NCI-H526 (cell line): ENCODE measurements around the gene RBMS3.

Experiments
- DNase-seq, 2 experiments: peaks; one replicate each; lab custom pipeline; 2025; lab: John Stamatoyannopoulos, UW

RBMS3 gene

GRCh38 chr3:29731050-29731449, 450.2 kb downstream of the RBMS3 start:
- DNase-seq, result no peak

- DNase-seq, result no peak
These were observed 460.4 kb downstream of the RBMS3 start for GRCh38 chr3:29741231-29741630.

GRCh38 chr3:29745232-29745870, 464.5 kb downstream of the RBMS3 start:
- DNase-seq, result no peak

DNA sequence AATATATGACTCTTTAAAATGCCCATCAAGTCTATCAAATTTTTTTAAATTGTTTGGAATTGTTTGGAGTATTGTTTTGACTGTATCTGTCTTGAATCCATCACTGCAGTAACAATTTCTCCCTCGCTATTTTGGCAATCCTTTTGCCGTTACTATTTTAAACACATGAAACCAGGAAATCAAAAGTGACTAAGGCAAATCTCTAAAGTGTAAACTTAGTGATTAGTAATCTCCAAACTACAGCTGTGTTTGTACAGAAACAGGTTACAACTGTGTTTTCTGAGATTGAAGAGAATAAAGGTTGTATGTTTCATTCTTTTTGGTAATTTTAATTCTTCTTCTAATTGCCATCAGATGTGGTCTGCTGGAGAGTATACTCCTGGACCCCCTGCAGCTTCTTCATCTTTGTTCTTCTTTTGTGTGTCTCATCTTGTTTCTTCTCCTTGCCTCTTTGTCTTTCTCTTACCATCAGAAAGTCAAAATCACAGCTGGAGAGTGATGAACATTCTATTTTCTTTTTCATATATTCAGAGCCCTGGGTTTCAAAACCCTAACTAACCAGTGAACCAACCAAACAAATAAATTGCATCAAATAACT, 465.4 kb downstream of the RBMS3 start:
- DNase-seq, result no peak

DNA sequence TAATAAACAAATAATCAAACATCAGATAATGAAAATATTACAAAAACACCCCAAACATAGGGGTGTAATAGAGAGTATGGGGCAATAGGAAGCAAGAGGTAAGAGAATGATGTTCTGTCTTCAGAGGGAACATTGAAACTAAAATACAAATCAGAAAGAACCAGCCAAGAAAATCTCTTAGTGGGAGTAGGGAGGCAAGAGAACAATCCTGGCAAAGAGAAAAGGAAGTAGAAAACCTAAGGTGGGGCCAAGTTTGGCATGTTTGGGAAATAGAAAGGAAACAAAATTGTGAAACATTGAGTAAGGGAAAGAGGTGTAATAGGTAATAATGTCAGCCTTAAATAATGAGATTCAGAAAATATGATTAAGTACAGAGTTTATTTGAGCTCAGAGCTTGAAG, 467.1 kb downstream of the RBMS3 start:
- no peak for DNase-seq

DNA sequence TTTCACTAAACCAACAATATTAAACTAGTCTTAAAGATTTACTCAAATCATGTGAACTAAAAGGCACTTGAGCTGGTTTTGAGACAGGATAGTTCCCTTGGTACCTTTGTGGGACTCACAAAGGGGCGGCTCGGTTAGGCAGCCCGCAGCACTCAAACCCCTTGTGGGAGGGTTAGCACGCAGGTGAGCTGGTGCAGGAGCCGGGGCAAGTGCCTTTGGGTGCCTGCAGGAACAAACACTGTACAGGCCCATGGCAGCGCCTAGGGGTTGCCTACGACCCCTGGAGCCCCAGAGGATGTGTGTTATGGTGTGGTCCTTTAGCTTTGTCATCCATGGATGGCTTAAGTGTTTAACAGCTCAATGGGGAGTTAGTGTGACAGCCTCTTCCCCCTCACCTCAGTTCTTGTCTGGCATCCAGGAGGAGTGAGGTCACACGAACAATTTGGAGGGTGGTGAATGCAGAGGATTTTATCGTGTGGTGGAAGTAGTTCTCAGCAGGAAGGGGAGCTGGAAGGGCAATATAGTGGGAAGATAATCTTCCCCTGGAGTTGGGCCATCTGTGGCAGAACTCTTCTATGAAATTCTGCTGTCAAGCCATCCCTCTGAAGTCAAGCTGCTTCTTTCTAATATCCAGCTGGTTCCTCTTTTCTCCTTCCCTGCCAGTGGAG, 470.9 kb downstream of the RBMS3 start:
- no peak for DNase-seq

- DNase-seq, result no peak
These were observed 473.5 kb downstream of the RBMS3 start for GRCh38 chr3:29754346-29754745.

GRCh38 chr3:29755416-29755815, 474.5 kb downstream of the RBMS3 start:
- no peak for DNase-seq

DNA sequence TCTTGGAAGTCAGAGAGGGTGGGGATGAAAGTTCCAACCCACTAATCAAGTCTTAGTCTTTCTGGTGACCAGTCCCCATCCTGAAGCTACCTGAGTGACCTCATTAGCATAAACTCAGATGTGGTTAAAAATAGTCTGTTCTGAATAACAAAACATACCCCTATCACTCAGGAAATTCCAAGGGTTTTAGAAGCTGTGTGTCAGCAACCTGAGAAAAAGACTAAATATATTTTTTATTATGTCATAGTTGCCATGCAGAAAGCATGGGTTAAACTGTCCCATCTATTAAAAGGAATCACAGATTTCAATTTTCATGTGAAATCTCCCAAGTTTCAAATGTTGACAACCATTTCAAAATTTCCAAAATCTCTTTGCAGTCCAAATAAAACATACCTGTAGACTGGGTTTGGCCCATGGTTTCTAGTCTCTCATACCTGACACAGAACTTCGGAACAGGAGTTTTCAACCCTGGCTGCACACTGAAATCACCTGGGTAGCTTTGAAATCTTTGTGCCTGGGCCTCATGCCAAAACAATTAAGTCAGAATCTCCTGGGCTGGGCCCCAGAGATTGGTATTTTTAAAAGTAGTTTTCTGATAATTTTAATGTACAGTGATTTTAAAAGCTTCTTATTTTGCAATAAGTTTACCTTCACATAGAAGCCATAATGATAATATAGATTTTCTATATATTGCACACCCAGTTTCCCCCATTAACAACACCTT, 476.3 kb downstream of the RBMS3 start:
- DNase-seq, result no peak

- no peak for DNase-seq
These were observed 477.2 kb downstream of the RBMS3 start for GRCh38 chr3:29758108-29758433.

- DNase-seq, result peak in 1 of 2 experiments; percentile 7
These were observed 477.8 kb downstream of the RBMS3 start for GRCh38 chr3:29758434-29759322.

- DNase-seq, result peak in 1 of 2 experiments; percentile 55
These were observed 478.7 kb downstream of the RBMS3 start for GRCh38 chr3:29759411-29760225.

- DNase-seq, result no peak
These were observed 479.4 kb downstream of the RBMS3 start for GRCh38 chr3:29760226-29760685.

DNA sequence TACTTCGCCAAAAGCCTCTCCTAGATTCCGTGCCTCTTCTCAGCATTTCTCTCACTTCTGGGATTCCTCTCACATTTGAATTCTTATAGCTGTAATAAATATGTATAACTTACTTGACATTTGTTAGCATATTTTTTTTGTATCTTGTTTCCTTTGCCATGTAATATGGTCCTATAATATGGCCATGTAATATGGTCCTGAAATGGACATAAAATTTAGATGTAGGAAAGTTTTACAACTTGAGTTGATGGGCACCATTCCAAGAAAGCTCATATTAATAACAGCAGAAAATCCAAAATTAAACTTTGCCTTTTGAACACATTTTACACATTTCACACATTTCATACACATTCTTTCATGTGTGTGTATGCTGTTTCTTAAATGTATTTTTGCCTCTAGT, 480.6 kb downstream of the RBMS3 start:
- DNase-seq, result no peak

- DNase-seq, result no peak
These were observed 482.2 kb downstream of the RBMS3 start for GRCh38 chr3:29763115-29763514.

DNA sequence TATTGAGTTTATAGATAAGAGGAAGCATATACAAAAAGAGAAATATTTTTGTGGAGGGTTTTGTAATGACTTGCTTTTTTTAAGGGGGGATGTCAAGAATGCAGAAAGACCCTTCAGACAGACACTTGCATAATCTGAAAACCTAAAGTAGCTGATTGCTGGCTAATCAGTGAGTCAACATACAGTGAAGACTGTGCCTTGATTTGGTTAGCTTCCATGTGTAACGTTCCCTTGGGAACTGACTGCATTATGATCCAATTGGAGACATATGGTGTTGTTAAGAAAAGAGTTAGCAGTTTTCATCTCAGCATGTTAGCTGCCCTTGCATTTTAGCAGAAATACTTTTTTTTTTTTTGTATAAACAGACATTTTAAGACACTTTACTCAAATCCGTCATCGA, 483.2 kb downstream of the RBMS3 start:
- DNase-seq, result peak; percentile 68 to 71

DNA sequence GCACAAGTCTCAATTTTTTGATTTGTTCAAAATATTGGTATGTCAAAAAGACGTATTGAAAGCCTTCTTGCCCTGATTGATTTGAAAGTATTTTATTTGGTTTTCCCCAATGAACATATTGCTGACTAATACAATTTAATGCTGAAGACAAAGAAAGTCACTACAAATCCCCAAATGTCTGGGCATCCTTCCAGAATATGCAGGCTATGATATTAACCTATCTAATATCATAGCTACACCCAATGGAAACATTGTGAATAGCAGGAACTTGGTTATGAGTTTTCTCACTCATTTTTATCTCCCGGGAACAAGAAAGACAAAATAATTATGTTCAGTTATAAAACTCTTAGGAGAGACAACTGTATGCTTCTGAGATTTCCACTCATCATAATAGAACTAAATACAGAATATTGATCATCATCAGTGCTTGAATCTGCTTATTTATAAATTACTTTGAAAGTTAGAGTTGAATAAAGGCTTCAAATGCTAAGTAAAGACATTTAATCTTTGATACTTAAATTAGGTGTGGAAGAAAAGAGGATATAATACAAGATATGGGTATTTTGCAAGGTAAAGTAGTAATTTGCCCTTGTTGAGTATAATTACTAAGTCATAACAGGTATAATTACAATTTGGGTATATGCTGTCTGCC, 483.9 kb downstream of the RBMS3 start:
- DNase-seq, result peak; percentile 5 to 13

DNA sequence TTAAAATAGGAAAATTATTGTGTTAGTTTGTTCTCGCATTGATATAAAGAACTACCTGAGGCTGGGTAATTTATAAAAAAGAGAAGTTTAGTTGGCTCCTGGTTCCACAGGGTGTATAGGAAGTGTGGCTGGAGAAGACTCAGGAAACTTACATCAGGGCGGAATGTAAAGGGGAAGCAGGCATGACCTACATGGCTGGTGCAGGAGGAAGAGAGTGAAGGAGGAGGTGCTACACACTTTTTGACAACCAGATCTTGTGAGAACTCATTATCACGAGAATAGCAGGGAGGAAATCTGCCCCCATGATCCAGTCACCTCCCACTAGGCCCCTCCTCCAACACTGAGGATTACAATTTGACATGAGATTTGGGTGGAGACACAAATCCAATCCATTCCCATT, 490.7 kb downstream of the RBMS3 start:
- no peak for DNase-seq

DNA sequence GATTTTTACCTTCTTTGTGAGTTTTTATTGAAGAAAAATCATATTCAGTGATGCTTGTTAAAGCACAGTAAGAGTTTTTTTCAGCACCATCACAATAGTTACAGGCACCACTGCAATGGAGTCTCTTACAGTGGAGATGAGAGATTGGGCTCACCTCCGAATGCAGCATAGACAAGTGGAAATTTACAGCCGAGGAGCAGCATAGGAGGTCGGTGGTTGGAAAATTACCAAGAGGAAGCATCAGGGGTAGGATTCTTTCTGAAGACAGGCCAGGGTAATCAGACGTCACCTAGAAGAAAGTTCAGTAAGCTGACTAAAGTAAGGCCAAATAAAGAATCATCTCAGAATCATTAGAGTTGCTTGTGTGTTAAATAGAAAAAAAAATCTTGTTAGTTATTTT, 491.6 kb downstream of the RBMS3 start:
- DNase-seq, result no peak

DNA sequence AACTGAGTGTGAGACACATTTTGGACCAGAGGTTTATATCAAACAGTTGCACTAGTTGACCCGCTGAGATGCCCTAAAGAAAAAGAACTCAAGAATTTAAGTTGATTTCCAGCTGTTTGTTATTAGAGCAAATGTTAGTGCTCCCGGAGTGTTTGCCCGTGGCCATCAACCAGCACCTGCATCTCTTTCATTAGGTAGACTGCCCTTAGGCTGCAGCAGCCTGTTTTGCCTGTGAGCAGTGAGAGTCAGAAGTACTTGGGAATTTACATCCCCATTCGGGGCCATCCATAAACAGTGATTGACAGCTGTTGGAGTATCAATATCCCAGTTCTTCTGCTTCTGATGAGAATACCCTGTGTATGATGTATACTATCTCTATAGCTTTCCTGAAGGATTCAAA, 492.6 kb downstream of the RBMS3 start:
- peak; percentile 10 to 51 for DNase-seq
